ENCODE measurements around the gene RTN4R. TPM values are rescaled to one million over a fixed set of nuclear protein-coding genes. Genes with fewer than 3 reads are reported as not detected.

RTN4R gene
- total and polyA plus RNA-seq, 2 of the 13 experiments (the other 11 are each of a cell fraction or from before 2014, with no cell fraction given) = 0.22 to 0.77 TPM

DNA sequence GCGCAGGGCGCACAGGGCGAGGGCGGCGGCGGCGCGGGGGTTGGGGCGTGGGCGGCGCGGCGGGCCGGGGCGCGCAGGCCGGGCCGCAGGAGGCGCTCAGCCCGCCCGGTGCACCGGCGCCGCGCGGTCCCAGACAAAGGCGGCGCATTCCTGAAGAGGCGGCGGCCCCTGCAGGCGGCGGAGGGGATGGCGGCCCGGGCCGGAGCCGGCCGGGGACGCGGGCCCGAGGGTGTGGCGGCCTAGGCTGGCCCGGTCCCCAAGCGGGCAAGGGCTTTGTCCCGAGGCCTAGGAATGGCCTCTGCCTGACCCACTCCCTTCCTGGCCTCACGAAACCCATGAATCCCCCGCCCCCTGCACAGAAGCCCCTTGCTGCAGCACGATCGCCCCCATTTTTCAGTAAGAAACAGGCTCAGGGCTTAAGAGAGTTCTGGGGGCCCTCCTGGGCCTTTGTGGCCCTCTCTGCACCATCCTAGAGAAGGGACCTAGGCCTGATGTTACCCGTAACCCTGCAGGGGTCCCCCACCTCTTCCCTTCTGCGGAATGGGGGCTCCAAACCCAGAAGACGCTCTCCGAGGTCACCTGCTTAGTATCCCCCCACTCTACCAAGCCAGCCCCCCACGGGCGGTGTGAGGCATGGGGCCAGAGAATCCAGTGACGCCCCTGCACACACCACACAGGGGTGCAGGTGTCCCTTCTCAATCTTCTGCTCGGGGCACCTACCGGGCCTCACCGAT lies at the start of gene RTN4R (continued):
- TF ChIP-seq, protein P1, sequence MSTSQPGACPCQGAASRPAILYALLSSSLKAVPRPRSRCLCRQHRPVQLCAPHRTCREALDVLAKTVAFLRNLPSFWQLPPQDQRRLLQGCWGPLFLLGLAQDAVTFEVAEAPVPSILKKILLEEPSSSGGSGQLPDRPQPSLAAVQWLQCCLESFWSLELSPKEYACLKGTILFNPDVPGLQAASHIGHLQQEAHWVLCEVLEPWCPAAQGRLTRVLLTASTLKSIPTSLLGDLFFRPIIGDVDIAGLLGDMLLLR (CRISPR knock-in tag; IDR thresholded peaks at IDR 0.05) = no peak
- TF ChIP-seq MEF2D (CRISPR knock-in tag; IDR thresholded peaks at IDR 0.05) = no peak
- TF ChIP-seq, protein P2, sequence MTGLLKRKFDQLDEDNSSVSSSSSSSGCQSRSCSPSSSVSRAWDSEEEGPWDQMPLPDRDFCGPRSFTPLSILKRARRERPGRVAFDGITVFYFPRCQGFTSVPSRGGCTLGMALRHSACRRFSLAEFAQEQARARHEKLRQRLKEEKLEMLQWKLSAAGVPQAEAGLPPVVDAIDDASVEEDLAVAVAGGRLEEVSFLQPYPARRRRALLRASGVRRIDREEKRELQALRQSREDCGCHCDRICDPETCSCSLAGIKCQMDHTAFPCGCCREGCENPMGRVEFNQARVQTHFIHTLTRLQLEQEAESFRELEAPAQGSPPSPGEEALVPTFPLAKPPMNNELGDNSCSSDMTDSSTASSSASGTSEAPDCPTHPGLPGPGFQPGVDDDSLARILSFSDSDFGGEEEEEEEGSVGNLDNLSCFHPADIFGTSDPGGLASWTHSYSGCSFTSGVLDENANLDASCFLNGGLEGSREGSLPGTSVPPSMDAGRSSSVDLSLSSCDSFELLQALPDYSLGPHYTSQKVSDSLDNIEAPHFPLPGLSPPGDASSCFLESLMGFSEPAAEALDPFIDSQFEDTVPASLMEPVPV (CRISPR knock-in tag; IDR thresholded peaks at IDR 0.05) = no peak
- TF ChIP-seq ZNF558 (CRISPR knock-in tag; IDR thresholded peaks at IDR 0.05; ENCODE audit: borderline replicate concordance) = no peak
- TF ChIP-seq ZNF652 (CRISPR knock-in tag; IDR thresholded peaks at IDR 0.05; ENCODE audit: borderline replicate concordance, low read depth) = no peak
- TF ChIP-seq, protein P3, sequence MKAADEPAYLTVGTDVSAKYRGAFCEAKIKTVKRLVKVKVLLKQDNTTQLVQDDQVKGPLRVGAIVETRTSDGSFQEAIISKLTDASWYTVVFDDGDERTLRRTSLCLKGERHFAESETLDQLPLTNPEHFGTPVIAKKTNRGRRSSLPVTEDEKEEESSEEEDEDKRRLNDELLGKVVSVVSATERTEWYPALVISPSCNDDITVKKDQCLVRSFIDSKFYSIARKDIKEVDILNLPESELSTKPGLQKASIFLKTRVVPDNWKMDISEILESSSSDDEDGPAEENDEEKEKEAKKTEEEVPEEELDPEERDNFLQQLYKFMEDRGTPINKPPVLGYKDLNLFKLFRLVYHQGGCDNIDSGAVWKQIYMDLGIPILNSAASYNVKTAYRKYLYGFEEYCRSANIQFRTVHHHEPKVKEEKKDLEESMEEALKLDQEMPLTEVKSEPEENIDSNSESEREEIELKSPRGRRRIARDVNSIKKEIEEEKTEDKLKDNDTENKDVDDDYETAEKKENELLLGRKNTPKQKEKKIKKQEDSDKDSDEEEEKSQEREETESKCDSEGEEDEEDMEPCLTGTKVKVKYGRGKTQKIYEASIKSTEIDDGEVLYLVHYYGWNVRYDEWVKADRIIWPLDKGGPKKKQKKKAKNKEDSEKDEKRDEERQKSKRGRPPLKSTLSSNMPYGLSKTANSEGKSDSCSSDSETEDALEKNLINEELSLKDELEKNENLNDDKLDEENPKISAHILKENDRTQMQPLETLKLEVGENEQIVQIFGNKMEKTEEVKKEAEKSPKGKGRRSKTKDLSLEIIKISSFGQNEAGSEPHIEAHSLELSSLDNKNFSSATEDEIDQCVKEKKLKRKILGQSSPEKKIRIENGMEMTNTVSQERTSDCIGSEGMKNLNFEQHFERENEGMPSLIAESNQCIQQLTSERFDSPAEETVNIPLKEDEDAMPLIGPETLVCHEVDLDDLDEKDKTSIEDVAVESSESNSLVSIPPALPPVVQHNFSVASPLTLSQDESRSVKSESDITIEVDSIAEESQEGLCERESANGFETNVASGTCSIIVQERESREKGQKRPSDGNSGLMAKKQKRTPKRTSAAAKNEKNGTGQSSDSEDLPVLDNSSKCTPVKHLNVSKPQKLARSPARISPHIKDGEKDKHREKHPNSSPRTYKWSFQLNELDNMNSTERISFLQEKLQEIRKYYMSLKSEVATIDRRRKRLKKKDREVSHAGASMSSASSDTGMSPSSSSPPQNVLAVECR (CRISPR knock-in tag; IDR thresholded peaks at IDR 0.05; ENCODE audit: borderline replicate concordance) = no peak
- no peak for TF ChIP-seq SPEN (CRISPR knock-in tag; IDR thresholded peaks at IDR 0.05; ENCODE audit: low read depth)
- no peak for TF ChIP-seq CBX2 (IDR thresholded peaks at IDR 0.05; ENCODE audit: low read depth, low read length)
- TF ChIP-seq CBX2 (CRISPR knock-in tag; IDR thresholded peaks at IDR 0.05; ENCODE audit: low read depth) = no peak
- no peak for TF ChIP-seq ZNF496 (CRISPR knock-in tag; IDR thresholded peaks at IDR 0.05; ENCODE audit: insufficient replicate concordance)
- no peak for TF ChIP-seq REXO4 (CRISPR knock-in tag; IDR thresholded peaks at IDR 0.05; ENCODE audit: borderline replicate concordance)
- TF ChIP-seq HOXA5 (CRISPR knock-in tag; IDR thresholded peaks at IDR 0.05) = no peak
- TF ChIP-seq, protein P4, sequence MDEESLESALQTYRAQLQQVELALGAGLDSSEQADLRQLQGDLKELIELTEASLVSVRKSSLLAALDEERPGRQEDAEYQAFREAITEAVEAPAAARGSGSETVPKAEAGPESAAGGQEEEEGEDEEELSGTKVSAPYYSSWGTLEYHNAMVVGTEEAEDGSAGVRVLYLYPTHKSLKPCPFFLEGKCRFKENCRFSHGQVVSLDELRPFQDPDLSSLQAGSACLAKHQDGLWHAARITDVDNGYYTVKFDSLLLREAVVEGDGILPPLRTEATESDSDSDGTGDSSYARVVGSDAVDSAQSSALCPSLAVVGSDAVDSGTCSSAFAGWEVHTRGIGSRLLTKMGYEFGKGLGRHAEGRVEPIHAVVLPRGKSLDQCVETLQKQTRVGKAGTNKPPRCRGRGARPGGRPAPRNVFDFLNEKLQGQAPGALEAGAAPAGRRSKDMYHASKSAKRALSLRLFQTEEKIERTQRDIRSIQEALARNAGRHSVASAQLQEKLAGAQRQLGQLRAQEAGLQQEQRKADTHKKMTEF (CRISPR knock-in tag; IDR thresholded peaks at IDR 0.05) = no peak
- TF ChIP-seq, protein P5, sequence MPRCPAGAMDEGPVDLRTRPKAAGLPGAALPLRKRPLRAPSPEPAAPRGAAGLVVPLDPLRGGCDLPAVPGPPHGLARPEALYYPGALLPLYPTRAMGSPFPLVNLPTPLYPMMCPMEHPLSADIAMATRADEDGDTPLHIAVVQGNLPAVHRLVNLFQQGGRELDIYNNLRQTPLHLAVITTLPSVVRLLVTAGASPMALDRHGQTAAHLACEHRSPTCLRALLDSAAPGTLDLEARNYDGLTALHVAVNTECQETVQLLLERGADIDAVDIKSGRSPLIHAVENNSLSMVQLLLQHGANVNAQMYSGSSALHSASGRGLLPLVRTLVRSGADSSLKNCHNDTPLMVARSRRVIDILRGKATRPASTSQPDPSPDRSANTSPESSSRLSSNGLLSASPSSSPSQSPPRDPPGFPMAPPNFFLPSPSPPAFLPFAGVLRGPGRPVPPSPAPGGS (CRISPR knock-in tag; IDR thresholded peaks at IDR 0.05) = no peak
- 0 out of 2 replicates have a peak, but pooled peaks have one; percentile 12 for TF ChIP-seq SALL1 (CRISPR knock-in tag; IDR thresholded peaks at IDR 0.05)
- TF ChIP-seq KAT8 (CRISPR knock-in tag; IDR thresholded peaks at IDR 0.05) = no peak
- no peak for TF ChIP-seq NFKB2 (CRISPR knock-in tag; IDR thresholded peaks at IDR 0.05; ENCODE audit: borderline replicate concordance)

All from HepG2 (cell line).